K562 (cell line): ENCODE data around the gene SAPCD1. TPM values are rescaled to one million over a fixed set of nuclear protein-coding genes. Genes with fewer than 3 reads are reported as not detected.

Source experiments
- ATF3 ChIP-seq, 2 experiments: fragments of 450-650 bp in 1 of 2; sonication (generic) in 1 of 2; formaldehyde crosslinking in 1 of 2; IDR thresholded peaks in 1 of 2; conservative IDR thresholded peaks in 1 of 2; 2 replicates each; pipeline versions ENCODE4 v1.6.1 to v1.8.1; 2016 to 2023; ENCODE audit warnings: mild to moderate bottlenecking in 2 of 2, moderate library complexity in 2 of 2, inconsistent platforms in 1 of 2, missing genetic modification reagents in 1 of 2
- CHD4 ChIP-seq: fragments of 200-600 bp; sonication (generic); IDR thresholded peaks from 3 replicates; pipeline ENCODE4 v1.6.1; 2012; ENCODE audit warnings: low read depth, mild to moderate bottlenecking, mixed read lengths, low read length, inconsistent platforms; ENCODE audit not compliant: insufficient read depth, insufficient replicate concordance, poor library complexity, severe bottlenecking
- GABPB2 ChIP-seq: fragments of 250-450 bp; sonication (Bioruptor Pico); conservative IDR thresholded peaks from 2 replicates; pipeline ENCODE4 v1.5.1; 2021; ENCODE audit warnings: mild to moderate bottlenecking
- GATAD2B ChIP-seq: fragments of 450-650 bp; IDR thresholded peaks from 2 replicates; pipeline ENCODE4 v1.6.1; 2017; ENCODE audit warnings: mild to moderate bottlenecking, borderline replicate concordance
- IRF2 ChIP-seq: sonication (generic); formaldehyde crosslinking; IDR thresholded peaks from 2 replicates; pipeline ENCODE4 v1.8.1; 2022; ENCODE audit warnings: mild to moderate bottlenecking, missing genetic modification reagents
- MAFK ChIP-seq: IDR thresholded peaks from 2 replicates; pipeline ENCODE4 v1.6.1; 2011; ENCODE audit warnings: low read length, improper control_type of control experiment
- NEUROD1 ChIP-seq: fragments of 150-350 bp; IDR thresholded peaks from 2 replicates; pipeline ENCODE4 v1.6.1; 2014; ENCODE audit warnings: borderline replicate concordance, low read length, low read depth; ENCODE audit not compliant: partially characterized antibody
- NFIX ChIP-seq: fragments of 250-450 bp; sonication (Bioruptor Pico); IDR thresholded peaks from 2 replicates; pipeline ENCODE4 v1.4.0; 2020; ENCODE audit warnings: low read depth, mild to moderate bottlenecking, moderate library complexity
- SMAD2 ChIP-seq: fragments of 150-350 bp; IDR thresholded peaks from 2 replicates; pipeline ENCODE4 v1.6.1; 2014; ENCODE audit warnings: low read depth, mild to moderate bottlenecking, low read length
- polyA plus RNA-seq, 8 experiments: library from polyadenylated mRNA; depleted of rRNA in 4 of 8; stranded (reverse) in 5 of 8; unstranded in 3 of 8; fragments of >200 nt; fragmentation: Nextera tagmentation in 2 of 8; fragmentation: Illumina TruSeq in 1 of 8; extraction: Ambion mirVana in 2 of 8; extraction: Trizol in 1 of 8; gene quantifications; 2 replicates each; pipeline versions ENCODE4 v1.2.1 to v1.2.3, GENCODE V29; 2011 to 2014; ENCODE audit warnings: inconsistent platforms in 1 of 8, missing spikeins in 1 of 8
- total RNA-seq, 7 experiments: library from RNA; depleted of rRNA in 6 of 7; stranded (reverse); fragments of >200 nt in 6 of 7; fragmentation: Illumina TruSeq in 2 of 7; extraction: Trizol in 2 of 7; gene quantifications; 2 replicates each; pipeline versions ENCODE4 v1.2.1 to v1.2.3, GENCODE V29; 2011 to 2021; ENCODE audit warnings: low replicate concordance in 1 of 7
- TF ChIP-seq, protein P1 (sequence below): sonication (generic); formaldehyde crosslinking; IDR thresholded peaks from 2 replicates; pipeline ENCODE4 v1.8.0; 2022; ENCODE audit warnings: mild to moderate bottlenecking, missing genetic modification reagents, borderline replicate concordance
- TF ChIP-seq, protein P2 (sequence below): fragments of 250-450 bp; sonication (Bioruptor Pico); IDR thresholded peaks from 2 replicates; pipeline ENCODE4 v1.8.0; 2022; ENCODE audit warnings: inconsistent platforms, mild to moderate bottlenecking, moderate library complexity, borderline replicate concordance
- TF ChIP-seq, protein P3 (sequence below): fragments of 450-650 bp; conservative IDR thresholded peaks from 2 replicates; pipeline ENCODE4 v1.6.1; 2016; ENCODE audit warnings: missing genetic modification characterization, low read depth, mild to moderate bottlenecking, control low read depth, missing compliant biosample characterization
- TF ChIP-seq, protein P4 (sequence below), 2 experiments: fragments of 450-650 bp in 1 of 2; IDR thresholded peaks; 2 replicates each; pipeline ENCODE4 v1.6.1; 2011 to 2017; ENCODE audit warnings: low read depth in 2 of 2, antibody characterized with exemption in 1 of 2, borderline replicate concordance in 1 of 2, low read length in 1 of 2, mild to moderate bottlenecking in 1 of 2, mixed read lengths in 1 of 2; ENCODE audit not compliant: control insufficient read depth in 1 of 2
- TF ChIP-seq, protein P5 (sequence below): fragments of 250-450 bp; sonication (Bioruptor Pico); IDR thresholded peaks from 2 replicates; pipeline ENCODE4 v1.8.0; 2021; ENCODE audit warnings: moderate library complexity, mild to moderate bottlenecking, inconsistent platforms

SAPCD1 gene
- total and polyA plus RNA-seq, 9 of the 15 experiments (the other 6 are each of a cell fraction or from before 2014, with no cell fraction given), result 2.6 to 30.2 (median 7.4) TPM

- TF ChIP-seq, protein P1, sequence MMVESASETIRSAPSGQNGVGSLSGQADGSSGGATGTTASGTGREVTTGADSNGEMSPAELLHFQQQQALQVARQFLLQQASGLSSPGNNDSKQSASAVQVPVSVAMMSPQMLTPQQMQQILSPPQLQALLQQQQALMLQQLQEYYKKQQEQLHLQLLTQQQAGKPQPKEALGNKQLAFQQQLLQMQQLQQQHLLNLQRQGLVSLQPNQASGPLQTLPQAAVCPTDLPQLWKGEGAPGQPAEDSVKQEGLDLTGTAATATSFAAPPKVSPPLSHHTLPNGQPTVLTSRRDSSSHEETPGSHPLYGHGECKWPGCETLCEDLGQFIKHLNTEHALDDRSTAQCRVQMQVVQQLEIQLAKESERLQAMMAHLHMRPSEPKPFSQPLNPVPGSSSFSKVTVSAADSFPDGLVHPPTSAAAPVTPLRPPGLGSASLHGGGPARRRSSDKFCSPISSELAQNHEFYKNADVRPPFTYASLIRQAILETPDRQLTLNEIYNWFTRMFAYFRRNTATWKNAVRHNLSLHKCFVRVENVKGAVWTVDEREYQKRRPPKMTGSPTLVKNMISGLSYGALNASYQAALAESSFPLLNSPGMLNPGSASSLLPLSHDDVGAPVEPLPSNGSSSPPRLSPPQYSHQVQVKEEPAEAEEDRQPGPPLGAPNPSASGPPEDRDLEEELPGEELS (CRISPR knock-in tag), result no peak; the same call in 1 of the 2 replicates
- TF ChIP-seq GABPB2 (CRISPR knock-in tag), result no peak
- TF ChIP-seq, protein P2, sequence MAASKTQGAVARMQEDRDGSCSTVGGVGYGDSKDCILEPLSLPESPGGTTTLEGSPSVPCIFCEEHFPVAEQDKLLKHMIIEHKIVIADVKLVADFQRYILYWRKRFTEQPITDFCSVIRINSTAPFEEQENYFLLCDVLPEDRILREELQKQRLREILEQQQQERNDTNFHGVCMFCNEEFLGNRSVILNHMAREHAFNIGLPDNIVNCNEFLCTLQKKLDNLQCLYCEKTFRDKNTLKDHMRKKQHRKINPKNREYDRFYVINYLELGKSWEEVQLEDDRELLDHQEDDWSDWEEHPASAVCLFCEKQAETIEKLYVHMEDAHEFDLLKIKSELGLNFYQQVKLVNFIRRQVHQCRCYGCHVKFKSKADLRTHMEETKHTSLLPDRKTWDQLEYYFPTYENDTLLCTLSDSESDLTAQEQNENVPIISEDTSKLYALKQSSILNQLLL, result no peak
- TF ChIP-seq GATAD2B, result peak; percentile 100
- TF ChIP-seq IRF2 (CRISPR knock-in tag), result peak; percentile 88
- TF ChIP-seq CHD4, result no peak
- peak; percentile 49 for TF ChIP-seq MAFK
- TF ChIP-seq ATF3 (IDR thresholded peaks at IDR 0.05), result 0 out of 2 replicates have a peak, but pooled peaks have one; percentile 12
- TF ChIP-seq ATF3 (CRISPR knock-in tag; conservative IDR thresholded peaks at IDR 0.05), result peak; percentile 72
- no peak for TF ChIP-seq SMAD2
- TF ChIP-seq, protein P3, sequence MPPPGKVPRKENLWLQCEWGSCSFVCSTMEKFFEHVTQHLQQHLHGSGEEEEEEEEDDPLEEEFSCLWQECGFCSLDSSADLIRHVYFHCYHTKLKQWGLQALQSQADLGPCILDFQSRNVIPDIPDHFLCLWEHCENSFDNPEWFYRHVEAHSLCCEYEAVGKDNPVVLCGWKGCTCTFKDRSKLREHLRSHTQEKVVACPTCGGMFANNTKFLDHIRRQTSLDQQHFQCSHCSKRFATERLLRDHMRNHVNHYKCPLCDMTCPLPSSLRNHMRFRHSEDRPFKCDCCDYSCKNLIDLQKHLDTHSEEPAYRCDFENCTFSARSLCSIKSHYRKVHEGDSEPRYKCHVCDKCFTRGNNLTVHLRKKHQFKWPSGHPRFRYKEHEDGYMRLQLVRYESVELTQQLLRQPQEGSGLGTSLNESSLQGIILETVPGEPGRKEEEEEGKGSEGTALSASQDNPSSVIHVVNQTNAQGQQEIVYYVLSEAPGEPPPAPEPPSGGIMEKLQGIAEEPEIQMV, result peak; percentile 87
- TF ChIP-seq, protein P4, sequence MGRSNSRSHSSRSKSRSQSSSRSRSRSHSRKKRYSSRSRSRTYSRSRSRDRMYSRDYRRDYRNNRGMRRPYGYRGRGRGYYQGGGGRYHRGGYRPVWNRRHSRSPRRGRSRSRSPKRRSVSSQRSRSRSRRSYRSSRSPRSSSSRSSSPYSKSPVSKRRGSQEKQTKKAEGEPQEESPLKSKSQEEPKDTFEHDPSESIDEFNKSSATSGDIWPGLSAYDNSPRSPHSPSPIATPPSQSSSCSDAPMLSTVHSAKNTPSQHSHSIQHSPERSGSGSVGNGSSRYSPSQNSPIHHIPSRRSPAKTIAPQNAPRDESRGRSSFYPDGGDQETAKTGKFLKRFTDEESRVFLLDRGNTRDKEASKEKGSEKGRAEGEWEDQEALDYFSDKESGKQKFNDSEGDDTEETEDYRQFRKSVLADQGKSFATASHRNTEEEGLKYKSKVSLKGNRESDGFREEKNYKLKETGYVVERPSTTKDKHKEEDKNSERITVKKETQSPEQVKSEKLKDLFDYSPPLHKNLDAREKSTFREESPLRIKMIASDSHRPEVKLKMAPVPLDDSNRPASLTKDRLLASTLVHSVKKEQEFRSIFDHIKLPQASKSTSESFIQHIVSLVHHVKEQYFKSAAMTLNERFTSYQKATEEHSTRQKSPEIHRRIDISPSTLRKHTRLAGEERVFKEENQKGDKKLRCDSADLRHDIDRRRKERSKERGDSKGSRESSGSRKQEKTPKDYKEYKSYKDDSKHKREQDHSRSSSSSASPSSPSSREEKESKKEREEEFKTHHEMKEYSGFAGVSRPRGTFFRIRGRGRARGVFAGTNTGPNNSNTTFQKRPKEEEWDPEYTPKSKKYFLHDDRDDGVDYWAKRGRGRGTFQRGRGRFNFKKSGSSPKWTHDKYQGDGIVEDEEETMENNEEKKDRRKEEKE (IDR thresholded peaks at IDR 0.05; ENCODE audit: borderline replicate concordance in 1 of 2, control insufficient read depth in 1 of 2, low read depth in 2 of 2, low read length in 1 of 2), result peak in 1 of 2 experiments; percentile 88; a peak in 1 of 4 replicates
- peak; percentile 82 for TF ChIP-seq NEUROD1
- TF ChIP-seq NFIX (CRISPR knock-in tag), result no peak
- TF ChIP-seq, protein P5, sequence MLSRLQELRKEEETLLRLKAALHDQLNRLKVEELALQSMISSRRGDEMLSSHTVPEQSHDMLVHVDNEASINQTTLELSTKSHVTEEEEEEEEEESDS (CRISPR knock-in tag), result no peak
Measured at GRCh38 chr6:31795616-31796298, 33.3 kb downstream of the SAPCD1 start, which contains the start of gene VARS1 (continued).
